HL-60/S4 treated with phorbol 12-myristate 13-acetate at 8.2 ng/mL for 4 days and 3 days (cell line): Measurements from ENCODE around the gene CACNG7.
"Not testable (repeated sequence)": the region's sequence is repeated elsewhere in the genome, so short reads cannot be mapped to it uniquely, and the experiment has no call there.

Experiments
- in situ Hi-C: fragments of 300-500 bp; cut with MboI; formaldehyde crosslinking; loops from 2 replicates; pipeline ENCODE4 v1.15.0; 2022; ENCODE audit warnings: low sequenced_read_pairs

CACNG7 gene

GRCh38 chr19:53908935-53909415, at the start of gene CACNG7:
TSS of gene CACNG7 (plus strand) at chr19:53909278. CDS start at chr19:53912832, 3,554 bp downstream.
- in situ Hi-C loops: no loop called here

DNA sequence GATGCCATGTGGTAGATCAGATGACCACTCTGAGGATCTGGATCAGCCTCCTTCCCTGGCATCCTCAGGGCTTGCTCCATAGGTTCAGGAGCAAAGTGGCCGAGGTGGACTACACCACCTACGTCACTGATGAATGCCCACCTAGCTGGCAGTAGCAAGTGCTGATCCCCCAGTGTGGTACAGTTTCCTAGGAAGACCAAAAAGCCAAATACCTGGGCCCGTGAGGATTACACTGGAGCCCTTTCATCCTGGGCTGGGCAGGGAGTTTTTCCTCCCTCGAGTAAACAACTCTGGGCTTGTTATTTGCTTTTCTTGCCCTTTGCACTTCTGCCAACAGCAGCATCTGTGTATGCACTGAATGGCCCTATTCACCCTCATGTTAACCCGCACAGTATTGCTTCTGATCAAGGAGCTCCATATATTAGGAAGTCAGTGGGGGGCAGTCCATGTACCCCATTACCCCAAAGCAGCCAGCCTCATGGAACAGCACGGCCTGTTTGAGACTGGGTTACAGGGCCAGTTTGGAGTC, 44.7 kb upstream of the CACNG7 start:
- in situ Hi-C loops: no loop called here

GRCh38 chr19:53865523-53865917, 43.6 kb upstream of the CACNG7 start:
- in situ Hi-C loops: no loop called here

- in situ Hi-C loops: no loop called here
These were observed 42.9 kb upstream of the CACNG7 start for GRCh38 chr19:53865918-53866864.

GRCh38 chr19:53866865-53867224, 42.2 kb upstream of the CACNG7 start:
- in situ Hi-C loops: no loop called here

DNA sequence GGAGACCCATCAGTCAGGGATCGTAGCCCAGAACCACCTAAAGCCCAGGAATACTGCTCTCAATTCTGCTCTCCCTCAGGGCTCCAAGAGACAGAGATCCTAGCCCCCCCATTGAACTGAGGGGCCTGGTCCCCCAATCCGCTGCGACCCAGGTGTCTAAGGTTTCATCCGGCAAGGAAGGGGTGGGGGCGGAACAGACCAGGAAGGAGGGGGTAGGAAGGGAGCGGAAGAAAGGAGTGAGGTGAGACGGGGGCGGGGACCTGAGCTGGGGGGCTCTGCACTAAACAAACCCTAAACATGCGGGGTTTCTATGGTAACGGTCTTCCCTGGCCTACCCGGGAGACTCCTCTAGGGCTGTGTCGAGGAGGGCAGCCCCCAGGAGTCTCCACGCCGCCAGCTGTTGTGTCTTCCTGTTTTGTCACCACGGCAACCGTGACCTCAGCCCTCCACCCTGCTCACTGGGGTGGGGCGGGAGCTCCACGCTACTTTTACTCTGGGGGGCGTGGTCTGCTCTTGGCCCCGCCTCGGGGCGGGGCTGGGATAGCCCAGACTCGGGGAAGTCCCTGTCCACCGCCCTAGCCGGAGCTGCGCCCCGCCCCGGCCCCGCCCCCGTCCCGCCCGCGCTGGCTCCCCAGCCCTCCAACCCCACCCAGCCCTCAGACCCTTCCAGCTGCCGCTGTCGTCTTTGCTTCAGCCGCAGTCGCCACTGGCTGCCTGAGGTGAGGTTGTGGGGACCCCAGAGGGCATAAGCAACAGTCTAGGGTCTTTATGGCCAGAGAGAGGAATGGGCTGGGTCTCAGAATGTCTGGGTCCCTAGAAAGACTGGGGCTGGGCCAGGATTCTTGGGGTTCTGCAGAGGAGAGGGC, 41.6 kb upstream of the CACNG7 start, which contains the start of gene MYADM:
Gene MYADM, plus strand, starts transcription at position 659 of the 866 bp plus-strand sequence. CDS start 5,647 bp downstream, outside the sequence.
- in situ Hi-C loops: no loop called here

DNA sequence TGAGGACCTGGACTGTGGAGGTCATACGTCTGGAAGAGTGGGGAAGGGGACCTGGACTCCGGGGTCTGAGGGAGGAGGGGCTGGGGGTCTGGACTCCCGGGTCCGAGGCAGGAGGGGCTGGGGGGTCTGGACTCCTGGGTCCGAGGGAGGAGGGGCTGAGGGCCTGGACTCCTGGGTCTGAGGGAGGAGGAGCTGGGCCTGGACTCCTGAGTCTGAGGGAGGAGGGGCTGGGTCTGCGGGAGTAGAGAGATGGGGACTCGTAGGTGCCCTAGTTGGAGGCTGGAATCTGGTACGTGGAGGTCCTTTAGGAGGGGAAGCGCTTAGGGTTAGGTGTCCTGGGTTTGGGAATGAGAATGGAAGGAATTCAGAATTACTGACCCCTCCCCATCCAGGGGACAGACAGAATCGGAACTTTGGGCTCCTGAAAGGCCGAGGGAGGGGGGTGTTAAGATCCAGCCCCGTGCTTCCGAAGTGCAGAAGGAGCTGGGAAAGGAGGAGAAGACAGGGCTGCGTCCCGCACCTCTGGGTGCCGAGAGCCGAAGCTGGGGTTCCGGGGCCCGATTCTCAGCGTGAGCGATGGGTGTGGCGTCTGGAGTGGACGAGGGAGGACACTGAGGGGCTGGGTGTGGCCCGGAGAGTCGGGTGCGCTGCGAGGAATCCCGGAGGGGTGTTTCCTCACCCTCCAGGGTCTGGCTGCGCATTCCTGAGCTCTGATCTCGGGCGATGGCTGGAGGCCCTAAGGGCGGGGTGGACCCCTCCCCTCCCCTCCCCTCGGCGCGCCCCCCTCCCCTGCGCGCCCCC, 40.8 kb upstream of the CACNG7 start:
- in situ Hi-C loops: no loop called here

- in situ Hi-C loops: no loop called here
These were observed 39.9 kb upstream of the CACNG7 start for GRCh38 chr19:53868892-53869804.

DNA sequence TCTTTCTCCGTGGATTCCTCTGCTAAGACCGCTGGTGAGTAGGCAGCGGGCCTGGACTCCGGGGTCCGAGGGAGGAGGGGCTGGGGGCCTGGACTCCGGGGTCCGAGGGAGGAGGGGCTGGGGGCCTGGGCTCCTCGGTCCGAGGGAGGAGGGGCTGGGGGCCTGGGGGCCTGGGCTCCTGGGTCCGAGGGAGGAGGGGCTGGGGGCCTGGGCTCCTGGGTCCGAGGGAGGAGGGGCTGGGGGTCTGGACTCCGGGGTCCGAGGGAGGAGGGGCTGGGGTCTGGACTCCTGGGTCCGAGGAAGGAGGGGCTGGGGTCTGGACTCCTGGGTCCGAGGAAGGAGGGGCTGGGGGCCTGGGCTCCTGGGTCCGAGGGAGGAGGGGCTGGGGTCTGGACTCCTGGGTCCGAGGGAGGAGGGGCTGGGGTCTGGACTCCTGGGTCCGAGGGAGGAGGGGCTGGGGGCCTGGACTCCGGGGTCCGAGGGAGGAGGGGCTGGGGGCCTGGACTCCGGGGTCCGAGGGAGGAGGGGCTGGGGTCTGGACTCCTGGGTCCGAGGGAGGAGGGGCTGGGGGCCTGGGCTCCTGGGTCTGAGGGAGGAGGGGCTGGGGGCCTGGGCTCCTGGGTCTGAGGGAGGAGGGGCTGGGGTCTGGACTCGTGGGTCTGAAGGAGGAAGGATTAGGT, 39.1 kb upstream of the CACNG7 start:
- in situ Hi-C loops: not testable (repeated sequence)

DNA sequence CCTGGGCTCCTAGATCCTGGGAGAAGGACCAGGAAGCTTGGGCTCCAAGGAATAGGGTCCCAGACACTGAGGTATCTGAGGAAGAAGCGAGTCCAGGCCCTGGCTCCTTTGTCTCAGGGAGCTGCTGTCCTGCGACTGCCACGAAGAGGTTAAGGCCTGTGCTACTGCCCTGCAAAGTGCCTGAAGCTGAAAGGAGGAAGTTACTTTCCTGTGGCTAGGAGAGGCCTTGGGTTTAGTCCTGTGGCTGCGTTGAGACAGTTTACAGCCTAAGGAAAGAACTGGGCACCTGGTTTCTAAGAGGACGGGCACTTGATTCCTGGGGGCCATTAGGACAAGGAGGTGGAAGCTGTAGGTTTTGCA, 38.6 kb upstream of the CACNG7 start:
- in situ Hi-C loops: no loop called here

- in situ Hi-C loops: no loop called here
These were observed 37.6 kb upstream of the CACNG7 start for GRCh38 chr19:53871454-53871853.

GRCh38 chr19:53872762-53873161, 36.3 kb upstream of the CACNG7 start:
- in situ Hi-C loops: no loop called here

DNA sequence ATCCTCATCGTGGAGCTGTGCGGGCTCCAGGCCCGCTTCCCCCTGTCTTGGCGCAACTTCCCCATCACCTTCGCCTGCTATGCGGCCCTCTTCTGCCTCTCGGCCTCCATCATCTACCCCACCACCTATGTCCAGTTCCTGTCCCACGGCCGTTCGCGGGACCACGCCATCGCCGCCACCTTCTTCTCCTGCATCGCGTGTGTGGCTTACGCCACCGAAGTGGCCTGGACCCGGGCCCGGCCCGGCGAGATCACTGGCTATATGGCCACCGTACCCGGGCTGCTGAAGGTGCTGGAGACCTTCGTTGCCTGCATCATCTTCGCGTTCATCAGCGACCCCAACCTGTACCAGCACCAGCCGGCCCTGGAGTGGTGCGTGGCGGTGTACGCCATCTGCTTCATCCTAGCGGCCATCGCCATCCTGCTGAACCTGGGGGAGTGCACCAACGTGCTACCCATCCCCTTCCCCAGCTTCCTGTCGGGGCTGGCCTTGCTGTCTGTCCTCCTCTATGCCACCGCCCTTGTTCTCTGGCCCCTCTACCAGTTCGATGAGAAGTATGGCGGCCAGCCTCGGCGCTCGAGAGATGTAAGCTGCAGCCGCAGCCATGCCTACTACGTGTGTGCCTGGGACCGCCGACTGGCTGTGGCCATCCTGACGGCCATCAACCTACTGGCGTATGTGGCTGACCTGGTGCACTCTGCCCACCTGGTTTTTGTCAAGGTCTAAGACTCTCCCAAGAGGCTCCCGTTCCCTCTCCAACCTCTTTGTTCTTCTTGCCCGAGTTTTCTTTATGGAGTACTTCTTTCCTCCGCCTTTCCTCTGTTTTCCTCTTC, 35.1 kb upstream of the CACNG7 start:
- in situ Hi-C loops: no loop called here

DNA sequence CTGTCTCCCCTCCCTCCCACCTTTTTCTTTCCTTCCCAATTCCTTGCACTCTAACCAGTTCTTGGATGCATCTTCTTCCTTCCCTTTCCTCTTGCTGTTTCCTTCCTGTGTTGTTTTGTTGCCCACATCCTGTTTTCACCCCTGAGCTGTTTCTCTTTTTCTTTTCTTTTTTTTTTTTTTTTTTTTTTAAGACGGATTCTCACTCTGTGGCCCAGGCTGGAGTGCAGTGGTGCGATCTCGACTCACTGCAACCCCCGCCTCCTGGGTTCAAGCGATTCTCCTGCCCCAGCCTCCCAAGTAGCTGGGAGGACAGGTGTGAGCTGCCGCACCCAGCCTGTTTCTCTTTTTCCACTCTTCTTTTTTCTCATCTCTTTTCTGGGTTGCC, 34.5 kb upstream of the CACNG7 start:
- in situ Hi-C loops: no loop called here

GRCh38 chr19:53875602-53876325, 33.3 kb upstream of the CACNG7 start:
- in situ Hi-C loops: no loop called here

DNA sequence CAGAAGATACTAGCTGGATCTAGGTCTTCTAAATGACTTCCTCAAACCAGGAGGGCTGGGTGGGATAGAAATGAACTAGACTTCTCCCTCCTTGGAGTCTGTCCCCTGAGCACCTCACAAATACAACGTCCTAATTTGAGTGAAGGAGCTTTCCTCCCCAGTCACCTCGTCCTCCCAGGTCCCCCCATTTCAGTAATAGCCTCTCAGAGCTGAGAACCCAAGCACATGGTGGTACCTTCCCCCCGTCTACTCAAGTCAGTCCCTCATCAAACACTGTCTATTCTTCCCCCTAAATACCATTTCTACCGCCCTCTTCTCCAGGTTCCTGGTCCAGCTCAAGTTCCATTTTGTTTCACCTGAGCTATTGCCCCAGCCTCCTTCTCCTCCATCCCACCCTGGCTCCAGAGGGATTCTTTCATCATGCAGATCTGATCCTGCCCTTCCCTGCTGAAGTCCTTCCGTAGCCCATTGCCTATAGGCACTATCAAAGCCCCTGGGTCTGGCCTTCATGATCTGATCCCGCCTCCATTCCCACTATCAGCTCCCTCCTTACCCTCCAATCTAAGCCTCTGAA, 32.3 kb upstream of the CACNG7 start:
- in situ Hi-C loops: no loop called here

- in situ Hi-C loops: no loop called here
These were observed 31.7 kb upstream of the CACNG7 start for GRCh38 chr19:53877361-53877766.
